ENCODE measurements around the gene SV2C. TPM values are rescaled to one million over a fixed set of nuclear protein-coding genes. Genes with fewer than 3 reads are reported as not detected.
A peak's percentile ranks its signal among the peaks of the same experiment; 100 is the strongest.

Gene SV2C
- total and polyA plus RNA-seq, 4 donors, result 0.01 to 0.40 (median 0.37) TPM; not detected in 1

- ATAC-seq (ENCODE audit: insufficient read depth, low FRiP score), result no peak
- Histone ChIP-seq H3K27me3 (ENCODE audit: control insufficient read depth in 3 of 3, insufficient read depth in 3 of 3, low read length in 2 of 3) (no peaks in the 10 kb centered on the region), H3K4me3 (no peak overlapping the region), H3K9ac (ENCODE audit: insufficient read depth in 1 of 2, low read length in 2 of 2) (no peak overlapping the region), H3K4me1 (ENCODE audit: control insufficient read depth in 5 of 5, insufficient read depth in 5 of 5, low read length in 5 of 5) (peaks cover 3 to 52% (median 11%) of the 10 kb centered on the region in 5 donors), H3K36me3 (ENCODE audit: control insufficient read depth in 4 of 4, insufficient read depth in 4 of 4, low read length in 4 of 4) (no peaks in the 10 kb centered on the region), H3K9me3 (ENCODE audit: control insufficient read depth in 4 of 4, insufficient read depth in 3 of 4, low read length in 3 of 4) (no peaks in the 10 kb centered on the region), H3K27ac (ENCODE audit: low read depth in 1 of 2, low read length in 1 of 2) (no peak overlapping the region)
- no peak for TF ChIP-seq CTCF (IDR thresholded peaks at IDR 0.05; ENCODE audit: control extremely low read depth, extremely low read depth)
- no peak for DNase-seq
Measured at GRCh38 chr5:76271836-76272235, 188.7 kb downstream of the SV2C start.

DNA sequence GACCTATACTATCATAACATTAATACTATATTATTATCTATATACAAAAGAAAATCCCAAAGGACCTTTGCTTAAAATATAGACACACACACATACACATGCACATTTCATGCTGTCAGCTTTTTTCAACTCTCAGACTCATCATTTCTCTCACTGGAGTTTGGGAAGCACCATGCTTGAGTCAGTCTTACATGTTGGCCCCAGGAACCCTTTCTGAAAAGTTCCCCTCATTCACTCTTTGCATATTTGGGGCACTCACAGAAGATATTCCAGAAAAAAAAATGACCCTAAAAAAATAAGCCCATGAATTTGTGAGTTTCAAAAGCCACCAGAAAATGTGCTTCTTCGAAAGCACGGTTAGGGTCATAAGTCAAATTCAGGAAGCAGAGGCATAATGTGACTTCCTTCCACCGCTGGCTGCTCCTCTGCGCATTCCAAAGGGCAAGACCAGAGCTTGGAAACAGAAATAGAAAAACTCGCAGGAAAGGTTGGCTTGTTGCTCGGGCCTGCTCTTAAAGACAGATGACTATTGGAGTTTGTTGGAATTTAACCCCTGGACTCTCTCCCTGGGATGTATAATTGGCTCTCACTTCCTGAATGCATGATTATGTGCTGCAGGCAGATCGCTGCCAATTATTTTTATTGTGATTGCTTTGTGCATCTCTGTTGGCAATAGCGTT is 190.2 kb downstream of the SV2C start:
- 13 to 31% methylated on average over 8 of the region's 8 CpGs for whole genome bisulfite sequencing, 2 donors
- DNase-seq (peak; percentile 74 to 92 (median 92)), ATAC-seq (ENCODE audit: insufficient read depth, low FRiP score) (no peak)

GRCh38 chr5:76274571-76274970 is 191.4 kb downstream of the SV2C start:
- ATAC-seq (ENCODE audit: insufficient read depth, low FRiP score) (no peak), DNase-seq (peak in 2 of 3 donors; percentile 8 to 53)
- Histone ChIP-seq H3K36me3 (ENCODE audit: control insufficient read depth in 4 of 4, insufficient read depth in 4 of 4, low read length in 4 of 4) (no peaks in the 10 kb centered on the region), H3K9ac (ENCODE audit: insufficient read depth in 1 of 2, low read length in 2 of 2) (no peak overlapping the region), H3K27ac (ENCODE audit: low read depth in 1 of 2, low read length in 1 of 2) (no peak overlapping the region), H3K4me3 (no peak overlapping the region), H3K9me3 (ENCODE audit: control insufficient read depth in 4 of 4, insufficient read depth in 3 of 4, low read length in 3 of 4) (no peaks in the 10 kb centered on the region), H3K4me1 (ENCODE audit: control insufficient read depth in 5 of 5, insufficient read depth in 5 of 5, low read length in 5 of 5) (peaks cover 3 to 48% (median 11%) of the 10 kb centered on the region in 5 donors), H3K27me3 (ENCODE audit: control insufficient read depth in 3 of 3, insufficient read depth in 3 of 3, low read length in 2 of 3) (no peaks in the 10 kb centered on the region)
- no peak for TF ChIP-seq CTCF (IDR thresholded peaks at IDR 0.05; ENCODE audit: control extremely low read depth, extremely low read depth)

More for the DNA sequence above, 190.2 kb downstream of the SV2C start:
- Histone ChIP-seq H3K27ac (ENCODE audit: low read depth in 1 of 2, low read length in 1 of 2) (no peak overlapping the region), H3K4me3 (no peak overlapping the region), H3K9me3 (ENCODE audit: control insufficient read depth in 4 of 4, insufficient read depth in 3 of 4, low read length in 3 of 4) (no peaks in the 10 kb centered on the region), H3K9ac (ENCODE audit: insufficient read depth in 1 of 2, low read length in 2 of 2) (no peak overlapping the region), H3K36me3 (ENCODE audit: control insufficient read depth in 4 of 4, insufficient read depth in 4 of 4, low read length in 4 of 4) (no peaks in the 10 kb centered on the region), H3K27me3 (ENCODE audit: control insufficient read depth in 3 of 3, insufficient read depth in 3 of 3, low read length in 2 of 3) (no peaks in the 10 kb centered on the region), H3K4me1 (ENCODE audit: control insufficient read depth in 5 of 5, insufficient read depth in 5 of 5, low read length in 5 of 5) (peaks cover 3 to 52% (median 11%) of the 10 kb centered on the region in 5 donors)
- no peak for TF ChIP-seq CTCF (IDR thresholded peaks at IDR 0.05; ENCODE audit: control extremely low read depth, extremely low read depth)

- no peak overlapping the region for H3K9ac ChIP-seq (ENCODE audit: insufficient read depth in 1 of 2, low read length in 2 of 2)
- TF ChIP-seq CTCF (IDR thresholded peaks at IDR 0.05; ENCODE audit: control extremely low read depth, extremely low read depth), result no peak
- peaks cover 3 to 24% (median 9%) of the 10 kb centered on the region in 5 donors for H3K4me1 ChIP-seq (ENCODE audit: control insufficient read depth in 5 of 5, insufficient read depth in 5 of 5, low read length in 5 of 5)
Measured at GRCh38 chr5:76277736-76278135, 194.6 kb downstream of the SV2C start.

More at GRCh38 chr5:76277736-76278135, 194.6 kb downstream of the SV2C start:
- Histone ChIP-seq H3K27me3 (ENCODE audit: control insufficient read depth in 3 of 3, insufficient read depth in 3 of 3, low read length in 2 of 3) (no peaks in the 10 kb centered on the region), H3K4me3 (no peak overlapping the region), H3K27ac (ENCODE audit: low read depth in 1 of 2, low read length in 1 of 2) (no peak overlapping the region), H3K36me3 (ENCODE audit: control insufficient read depth in 4 of 4, insufficient read depth in 4 of 4, low read length in 4 of 4) (no peaks in the 10 kb centered on the region), H3K9me3 (ENCODE audit: control insufficient read depth in 4 of 4, insufficient read depth in 3 of 4, low read length in 3 of 4) (no peaks in the 10 kb centered on the region)
- DNase-seq (no peak), ATAC-seq (ENCODE audit: insufficient read depth, low FRiP score) (no peak)
